SK-N-SH (cell line): ENCODE measurements around the gene CSNK1E. TPM values are rescaled to one million over a fixed set of nuclear protein-coding genes. Genes with fewer than 3 reads are reported as not detected.
A peak's percentile ranks its signal among the peaks of the same experiment; 100 is the strongest.

Experiments
- CTCF ChIA-PET: fragments of 300-600, 350-600 bp; formaldehyde crosslinking; extraction: SDS; loops from one replicate; lab custom pipeline; 2021; lab: Yijun Ruan, JAX
- POLR2A ChIA-PET: fragments of 350-600 bp; sonication (Branson Sonifier 250); formaldehyde crosslinking; extraction: SDS; loops from one replicate; lab custom pipeline; 2020; ENCODE audit warnings: antibody characterized with exemption, inconsistent platforms; lab: Yijun Ruan, JAX
- DNase-seq: peaks from one replicate; pipeline ENCODE4 v3.0.0; 2012
- H2AFZ ChIP-seq: fragments of 200-600 bp; sonication (generic); 2 replicates; pipeline ENCODE4 v1.8.1; 2016; ENCODE audit warnings: antibody characterized with exemption, mild to moderate bottlenecking, low read depth
- H3F3A ChIP-seq: fragments of 200-600 bp; sonication (generic); replicated peaks from 2 replicates; pipeline ENCODE3; 2016; ENCODE audit warnings: antibody characterized with exemption, mild to moderate bottlenecking; ENCODE audit not compliant: insufficient read depth
- H3K27ac ChIP-seq, 2 experiments: fragments of 200-500 bp in 1 of 2; fragments of 200-600 bp in 1 of 2; sonication (Bioruptor generic) in 1 of 2; sonication (generic), shearing (Covaris generic) in 1 of 2; 2 replicates each; pipeline versions ENCODE4 v1.5.1 to v1.6.1; 2014 to 2016; ENCODE audit warnings: low read depth in 2 of 2, inconsistent platforms in 1 of 2, low read length in 1 of 2, mild to moderate bottlenecking in 1 of 2, mixed read lengths in 1 of 2
- H3K27me3 ChIP-seq: fragments of 200-600 bp; sonication (generic), shearing (Covaris generic); 2 replicates; pipeline ENCODE4 v1.6.1; 2016; ENCODE audit warnings: mixed run types; ENCODE audit not compliant: insufficient read depth
- H3K36me3 ChIP-seq, 2 experiments: fragments of 200-500 bp in 1 of 2; fragments of 200-600 bp in 1 of 2; sonication (Bioruptor generic) in 1 of 2; sonication (generic) in 1 of 2; replicated peaks in 1 of 2; 2 replicates each; pipeline versions ENCODE3 to v1.5.1; 2014 to 2016; ENCODE audit warnings: low read length in 1 of 2, mild to moderate bottlenecking in 1 of 2; ENCODE audit not compliant: insufficient read depth in 2 of 2, control insufficient read depth in 1 of 2
- H3K4me1 ChIP-seq, 2 experiments: fragments of 200-500 bp in 1 of 2; fragments of 200-600 bp in 1 of 2; sonication (Bioruptor generic) in 1 of 2; sonication (generic), shearing (Covaris generic) in 1 of 2; 2 replicates each; pipeline versions ENCODE4 v1.5.1 to v1.6.1; 2014 to 2016; ENCODE audit warnings: low read depth in 1 of 2, low read length in 1 of 2, mixed run types in 1 of 2; ENCODE audit not compliant: insufficient read depth in 2 of 2, control insufficient read depth in 1 of 2
- H3K4me2 ChIP-seq: fragments of 200-600 bp; sonication (generic), shearing (Covaris generic); 2 replicates; pipeline ENCODE4 v1.6.1; 2017; ENCODE audit warnings: mixed run types
- H3K4me3 ChIP-seq, 2 experiments: fragments of 200-500 bp in 1 of 2; fragments of 200-600 bp in 1 of 2; sonication (Bioruptor generic) in 1 of 2; sonication (generic), shearing (Covaris generic) in 1 of 2; 2 replicates each; pipeline versions ENCODE4 v1.5.1 to v1.8.1; 2014 to 2016; ENCODE audit warnings: low read depth in 2 of 2, inconsistent platforms in 1 of 2, low read length in 1 of 2, mild to moderate bottlenecking in 1 of 2, mixed read lengths in 1 of 2, moderate library complexity in 1 of 2
- H3K79me2 ChIP-seq: fragments of 200-600 bp; sonication (generic); 2 replicates; pipeline ENCODE4 v1.8.1; 2017; ENCODE audit warnings: mild to moderate bottlenecking; ENCODE audit not compliant: insufficient read depth
- H3K9ac ChIP-seq: fragments of 200-600 bp; sonication (generic); 2 replicates; pipeline ENCODE4 v1.6.1; 2017; ENCODE audit warnings: mixed run types
- H3K9me2 ChIP-seq: fragments of 200-600 bp; sonication (generic); 2 replicates; pipeline ENCODE4 v1.6.1; 2017; ENCODE audit warnings: mixed run types
- H3K9me3 ChIP-seq: fragments of 200-600 bp; sonication (generic); 2 replicates; pipeline ENCODE4 v1.6.1; 2017; ENCODE audit warnings: mixed run types, mild to moderate bottlenecking, moderate library complexity
- H4K20me1 ChIP-seq: fragments of 200-600 bp; sonication (generic); 2 replicates; pipeline ENCODE4 v1.6.1; 2017; ENCODE audit warnings: mild to moderate bottlenecking, mixed run types; ENCODE audit not compliant: insufficient read depth
- ELF1 ChIP-seq: IDR thresholded peaks from 2 replicates; pipeline ENCODE4 v1.4.0; 2012
- EZH2phosphoT487 ChIP-seq: fragments of 200-600 bp; sonication (generic); IDR thresholded peaks from 2 replicates; pipeline ENCODE4 v1.6.1; 2017; ENCODE audit warnings: low read depth, mixed run types, mild to moderate bottlenecking, antibody characterized with exemption, moderate library complexity, borderline replicate concordance
- FOXM1 ChIP-seq: IDR thresholded peaks from 2 replicates; pipeline ENCODE4 v1.4.0; 2012; ENCODE audit warnings: low read depth, mild to moderate bottlenecking
- GABPA ChIP-seq: IDR thresholded peaks from 2 replicates; pipeline ENCODE4 v1.4.0; 2012; ENCODE audit warnings: low read depth, mild to moderate bottlenecking
- GATA2 ChIP-seq: sonication (generic); formaldehyde crosslinking; IDR thresholded peaks from 2 replicates; pipeline ENCODE4 v1.5.0; 2020; ENCODE audit warnings: mild to moderate bottlenecking, missing genetic modification reagents
- JUND ChIP-seq: IDR thresholded peaks from 2 replicates; pipeline ENCODE4 v1.4.0; 2012
- MXI1 ChIP-seq: IDR thresholded peaks from 2 replicates; pipeline ENCODE4 v1.6.1; 2012; ENCODE audit warnings: mild to moderate bottlenecking, low read depth, low read length, improper control_type of control experiment
- NFIC ChIP-seq: IDR thresholded peaks from 2 replicates; pipeline ENCODE4 v1.4.0; 2012; ENCODE audit warnings: borderline replicate concordance
- NRF1 ChIP-seq: IDR thresholded peaks from 2 replicates; pipeline ENCODE4 v1.6.1; 2012; ENCODE audit warnings: low read depth, mild to moderate bottlenecking, low read length
- RAD21 ChIP-seq: IDR thresholded peaks from 2 replicates; pipeline ENCODE4 v1.6.1; 2012; ENCODE audit warnings: mild to moderate bottlenecking, low read length
- RFX5 ChIP-seq: IDR thresholded peaks from 2 replicates; pipeline ENCODE4 v1.6.1; 2012; ENCODE audit warnings: mild to moderate bottlenecking, improper control_type of control experiment, low read length
- SIN3A ChIP-seq: IDR thresholded peaks from 2 replicates; pipeline ENCODE4 v1.6.1; 2012; ENCODE audit warnings: low read depth, mild to moderate bottlenecking, low read length, moderate library complexity, borderline replicate concordance
- TCF12 ChIP-seq: IDR thresholded peaks from 2 replicates; pipeline ENCODE4 v1.4.0; 2012
- TEAD4 ChIP-seq: IDR thresholded peaks from 2 replicates; pipeline ENCODE4 v1.4.0; 2012; ENCODE audit warnings: mild to moderate bottlenecking, borderline replicate concordance; ENCODE audit not compliant: insufficient read depth
- WGBS: methylation state at CpG from one replicate; pipeline ENCODE4 v1.1.6; 2017; ENCODE audit warnings: low lambda C conversion rate; 5-methylcytosine and 5-hydroxymethylcytosine counted together
- polyA plus RNA-seq, 3 experiments: library from polyadenylated mRNA; depleted of rRNA; stranded (reverse); fragments of >200 nt; gene quantifications; 2 replicates each; pipeline ENCODE4 v1.2.3, GENCODE V29; 2012
- TF ChIP-seq, protein P1 (sequence below): fragments of 200-600 bp; sonication (generic); IDR thresholded peaks from 2 replicates; pipeline ENCODE4 v1.6.1; 2017; ENCODE audit warnings: antibody characterized with exemption, mild to moderate bottlenecking, moderate library complexity
- TF ChIP-seq, protein P2 (sequence below): IDR thresholded peaks from 2 replicates; pipeline ENCODE4; 2012
- TF ChIP-seq, protein P3 (sequence below): IDR thresholded peaks from 2 replicates; pipeline ENCODE4 v1.4.0; 2012; ENCODE audit warnings: low read depth, borderline replicate concordance
- TF ChIP-seq, protein P4 (sequence below): fragments of 150-350 bp; IDR thresholded peaks from 2 replicates; pipeline ENCODE4 v1.6.1; 2016; ENCODE audit warnings: mild to moderate bottlenecking, low read depth, low read length

Gene CSNK1E
- polyA plus RNA-seq, 1 of the 3 experiments (the other 2 are of a cell fraction), result 130 TPM

DNA sequence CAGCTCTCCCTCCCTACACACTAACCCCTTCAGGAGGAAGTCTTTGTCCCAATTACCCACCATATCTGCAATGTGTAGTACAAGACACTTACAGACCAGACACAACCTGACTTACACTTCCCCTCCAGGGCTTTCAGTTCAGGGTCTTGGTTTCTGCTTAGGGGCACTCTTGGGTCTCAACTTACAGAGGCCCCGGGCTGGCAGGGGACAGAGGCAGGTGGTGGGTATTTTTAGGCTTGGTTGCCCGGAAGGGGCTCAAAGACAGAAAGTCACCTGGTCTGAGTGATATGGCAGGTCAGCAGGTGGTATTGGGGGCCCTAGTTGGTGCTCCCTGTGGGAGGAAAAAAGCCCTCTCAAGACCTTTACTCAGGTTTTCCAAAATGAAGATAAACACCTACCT, 41.1 kb downstream of the CSNK1E start:
- no peak overlapping the region for H3K27ac ChIP-seq
- H4K20me1 ChIP-seq, result peaks cover 8% of the 10 kb centered on the region
- no peaks in the 10 kb centered on the region for H3K27me3 ChIP-seq
- no peak for DNase-seq
- ChIA-PET CTCF (no interaction called here), POLR2A (no interaction called here)
- H3K36me3 ChIP-seq, result no peaks in the 10 kb centered on the region
- peaks cover 15% of the 10 kb centered on the region; the same call in 1 of the 2 replicates for H3K79me2 ChIP-seq
- H3K9me2 ChIP-seq, result no peaks in the 10 kb centered on the region
- TF ChIP-seq SIN3A (no peak), NRF1 (no peak), TCF12 (no peak), TEAD4 (no peak), JUND (no peak), RFX5 (no peak), GATA2 (CRISPR knock-in tag) (no peak), EZH2phosphoT487 (no peak), MXI1 (no peak), NFIC (no peak)
- TF ChIP-seq, protein P1, sequence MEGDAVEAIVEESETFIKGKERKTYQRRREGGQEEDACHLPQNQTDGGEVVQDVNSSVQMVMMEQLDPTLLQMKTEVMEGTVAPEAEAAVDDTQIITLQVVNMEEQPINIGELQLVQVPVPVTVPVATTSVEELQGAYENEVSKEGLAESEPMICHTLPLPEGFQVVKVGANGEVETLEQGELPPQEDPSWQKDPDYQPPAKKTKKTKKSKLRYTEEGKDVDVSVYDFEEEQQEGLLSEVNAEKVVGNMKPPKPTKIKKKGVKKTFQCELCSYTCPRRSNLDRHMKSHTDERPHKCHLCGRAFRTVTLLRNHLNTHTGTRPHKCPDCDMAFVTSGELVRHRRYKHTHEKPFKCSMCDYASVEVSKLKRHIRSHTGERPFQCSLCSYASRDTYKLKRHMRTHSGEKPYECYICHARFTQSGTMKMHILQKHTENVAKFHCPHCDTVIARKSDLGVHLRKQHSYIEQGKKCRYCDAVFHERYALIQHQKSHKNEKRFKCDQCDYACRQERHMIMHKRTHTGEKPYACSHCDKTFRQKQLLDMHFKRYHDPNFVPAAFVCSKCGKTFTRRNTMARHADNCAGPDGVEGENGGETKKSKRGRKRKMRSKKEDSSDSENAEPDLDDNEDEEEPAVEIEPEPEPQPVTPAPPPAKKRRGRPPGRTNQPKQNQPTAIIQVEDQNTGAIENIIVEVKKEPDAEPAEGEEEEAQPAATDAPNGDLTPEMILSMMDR, result no peak
- TF ChIP-seq, protein P2, sequence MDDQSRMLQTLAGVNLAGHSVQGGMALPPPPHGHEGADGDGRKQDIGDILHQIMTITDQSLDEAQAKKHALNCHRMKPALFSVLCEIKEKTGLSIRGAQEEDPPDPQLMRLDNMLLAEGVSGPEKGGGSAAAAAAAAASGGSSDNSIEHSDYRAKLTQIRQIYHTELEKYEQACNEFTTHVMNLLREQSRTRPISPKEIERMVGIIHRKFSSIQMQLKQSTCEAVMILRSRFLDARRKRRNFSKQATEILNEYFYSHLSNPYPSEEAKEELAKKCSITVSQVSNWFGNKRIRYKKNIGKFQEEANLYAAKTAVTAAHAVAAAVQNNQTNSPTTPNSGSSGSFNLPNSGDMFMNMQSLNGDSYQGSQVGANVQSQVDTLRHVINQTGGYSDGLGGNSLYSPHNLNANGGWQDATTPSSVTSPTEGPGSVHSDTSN, result no peak
- no peak overlapping the region for H3K9ac ChIP-seq
- H3K4me1 ChIP-seq, result peaks cover 0 to 14% of the 10 kb centered on the region in 2 experiments; a peak in 1 of 4 replicates
- no peak overlapping the region for H3K4me3 ChIP-seq
- H3K9me3 ChIP-seq, result no peaks in the 10 kb centered on the region
- no peaks in the 10 kb centered on the region for H3F3A ChIP-seq
- WGBS, result 76% methylated on average over 2 of the region's 2 CpGs
- no peak overlapping the region for H2AFZ ChIP-seq
- H3K4me2 ChIP-seq, result no peak overlapping the region

DNA sequence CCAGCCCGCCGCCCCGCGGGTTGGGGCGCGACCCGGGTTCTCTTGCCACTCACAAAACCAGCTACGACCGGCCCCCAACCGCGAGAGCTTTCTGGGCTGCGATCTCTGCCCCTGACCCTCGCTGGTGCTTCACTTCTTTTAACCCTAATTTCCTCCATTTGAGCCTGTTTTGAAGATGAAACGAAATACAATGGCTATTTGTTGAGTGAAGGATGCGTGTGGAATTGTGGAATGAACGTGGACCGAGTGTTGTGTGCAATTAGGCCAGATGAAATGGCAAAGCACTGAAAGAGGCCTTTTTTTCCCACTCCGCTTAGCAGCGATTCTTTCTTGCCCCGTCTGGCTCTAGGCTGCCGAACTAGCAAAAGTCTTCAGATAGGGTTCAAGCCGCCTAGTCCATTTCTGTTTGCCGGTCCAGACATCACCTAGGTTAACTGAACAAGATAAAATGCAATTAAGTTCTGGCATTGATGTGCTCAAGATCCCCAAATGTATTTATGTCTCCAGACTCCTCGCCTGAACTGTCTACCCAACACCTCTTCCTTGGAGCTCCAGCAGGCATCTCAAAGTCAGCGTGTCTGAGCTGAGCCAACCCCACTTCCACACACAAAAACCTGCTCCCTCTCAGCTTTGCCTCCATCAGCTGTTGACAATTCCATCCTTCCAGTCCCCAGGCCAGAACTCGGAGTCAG, 44.0 kb downstream of the CSNK1E start:
- POLR2A ChIA-PET, result no interaction called here
- no peak for DNase-seq

More for the DNA sequence above, 44.0 kb downstream of the CSNK1E start:
- H3K4me3 ChIP-seq, result peak overlapping the region; percentile 64 to 67
- H3K9me2 ChIP-seq, result no peaks in the 10 kb centered on the region
- peaks cover 0 to 14% of the 10 kb centered on the region in 2 experiments; a peak in 1 of 4 replicates for H3K4me1 ChIP-seq
- peak overlapping the region in 1 of 2 experiments; percentile 68; a peak in 2 of 4 replicates for H3K27ac ChIP-seq
- H3F3A ChIP-seq, result no peaks in the 10 kb centered on the region
- H3K79me2 ChIP-seq, result peaks cover 44% of the 10 kb centered on the region
- no peaks in the 10 kb centered on the region for H3K36me3 ChIP-seq
- no peaks in the 10 kb centered on the region for H3K27me3 ChIP-seq
- H4K20me1 ChIP-seq, result peaks cover 34% of the 10 kb centered on the region
- TF ChIP-seq RAD21 (no peak), ELF1 (no peak), GABPA (no peak), NFIC (no peak), NRF1 (no peak), MXI1 (no peak), FOXM1 (no peak)
- TF ChIP-seq, protein P2, result no peak
- TF ChIP-seq, protein P3, sequence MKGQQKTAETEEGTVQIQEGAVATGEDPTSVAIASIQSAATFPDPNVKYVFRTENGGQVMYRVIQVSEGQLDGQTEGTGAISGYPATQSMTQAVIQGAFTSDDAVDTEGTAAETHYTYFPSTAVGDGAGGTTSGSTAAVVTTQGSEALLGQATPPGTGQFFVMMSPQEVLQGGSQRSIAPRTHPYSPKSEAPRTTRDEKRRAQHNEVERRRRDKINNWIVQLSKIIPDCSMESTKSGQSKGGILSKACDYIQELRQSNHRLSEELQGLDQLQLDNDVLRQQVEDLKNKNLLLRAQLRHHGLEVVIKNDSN, result no peak
- TF ChIP-seq, protein P4, sequence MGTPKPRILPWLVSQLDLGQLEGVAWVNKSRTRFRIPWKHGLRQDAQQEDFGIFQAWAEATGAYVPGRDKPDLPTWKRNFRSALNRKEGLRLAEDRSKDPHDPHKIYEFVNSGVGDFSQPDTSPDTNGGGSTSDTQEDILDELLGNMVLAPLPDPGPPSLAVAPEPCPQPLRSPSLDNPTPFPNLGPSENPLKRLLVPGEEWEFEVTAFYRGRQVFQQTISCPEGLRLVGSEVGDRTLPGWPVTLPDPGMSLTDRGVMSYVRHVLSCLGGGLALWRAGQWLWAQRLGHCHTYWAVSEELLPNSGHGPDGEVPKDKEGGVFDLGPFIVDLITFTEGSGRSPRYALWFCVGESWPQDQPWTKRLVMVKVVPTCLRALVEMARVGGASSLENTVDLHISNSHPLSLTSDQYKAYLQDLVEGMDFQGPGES, result no peak
- WGBS, result 21% methylated on average over 21 of the region's 26 CpGs
- H3K9ac ChIP-seq, result peak overlapping the region; percentile 79
- peak overlapping the region; percentile 97 for H2AFZ ChIP-seq
- CTCF ChIA-PET, result no interaction called here
- peak overlapping the region; percentile 69; the same call in 1 of the 2 replicates for H3K4me2 ChIP-seq
- H3K9me3 ChIP-seq, result no peaks in the 10 kb centered on the region
